GM12874 (cell line): Measurements from ENCODE around the gene SF3B3.

Experiments
- CTCF ChIP-seq: IDR thresholded peaks from 2 replicates; pipeline ENCODE4 v1.5.1; 2011; ENCODE audit warnings: low read depth, mild to moderate bottlenecking, control low read depth, low read length, moderate library complexity; ENCODE audit not compliant: insufficient read depth

The SF3B3 gene

GRCh38 chr16:70480127-70481105, 43.2 kb upstream of the SF3B3 start:
- TF ChIP-seq CTCF = no peak

DNA sequence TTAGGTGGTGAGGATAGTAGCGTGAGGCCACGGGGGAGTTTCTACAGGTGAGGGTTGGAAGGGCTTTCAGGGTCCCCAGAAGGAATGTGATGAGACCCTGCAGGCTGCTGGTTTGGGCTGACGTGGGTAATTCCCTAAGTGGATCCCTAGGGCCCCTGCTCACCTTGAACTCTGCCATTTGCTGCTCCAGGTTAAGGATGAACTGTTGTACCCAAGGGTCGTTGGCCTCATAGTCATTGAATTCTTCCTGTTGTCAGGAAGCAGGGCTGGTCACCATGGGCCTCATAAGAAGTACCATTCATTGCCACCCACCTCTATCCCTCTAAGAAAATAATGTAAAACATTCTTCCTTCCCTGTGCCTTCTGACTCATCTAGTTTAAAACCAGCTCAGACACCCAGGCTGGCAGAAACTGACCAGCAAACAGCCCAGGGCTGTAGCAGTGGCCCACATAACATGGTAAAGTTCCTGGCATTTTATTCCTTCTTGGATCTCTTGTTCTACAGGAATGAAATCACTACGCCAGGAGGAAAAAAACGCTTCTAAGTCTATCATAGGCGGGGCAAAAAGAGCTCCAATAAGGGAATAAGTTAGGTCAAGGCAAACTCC, 41.6 kb upstream of the SF3B3 start:
- no peak for TF ChIP-seq CTCF

- TF ChIP-seq CTCF = no peak
Measured at GRCh38 chr16:70482624-70483023, 41.0 kb upstream of the SF3B3 start.

DNA sequence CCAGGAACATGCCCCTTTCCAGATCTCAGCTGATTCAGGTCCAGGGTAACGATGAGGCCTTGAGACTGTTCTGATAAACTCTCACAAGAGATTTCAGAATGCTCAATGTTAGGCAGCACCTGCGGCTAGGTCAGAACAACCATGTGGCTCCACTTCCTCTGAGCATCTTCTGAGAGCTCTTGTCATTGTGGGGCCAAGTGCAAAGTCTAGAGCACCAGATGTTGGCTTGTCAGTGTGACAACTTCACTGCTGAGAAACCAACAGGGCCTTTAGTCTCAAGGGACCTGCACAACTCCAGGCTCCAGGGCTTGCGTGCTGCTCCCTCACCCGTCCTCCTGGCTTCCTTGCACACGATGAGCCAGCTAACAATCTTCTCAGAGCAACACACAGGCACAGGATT, 40.2 kb upstream of the SF3B3 start:
- TF ChIP-seq CTCF = no peak

- no peak for TF ChIP-seq CTCF
Measured at GRCh38 chr16:70484867-70485266, 38.7 kb upstream of the SF3B3 start.

GRCh38 chr16:70490261-70490660, 33.4 kb upstream of the SF3B3 start:
- TF ChIP-seq CTCF = no peak

- TF ChIP-seq CTCF = no peak
Measured at GRCh38 chr16:70493802-70494201, 29.8 kb upstream of the SF3B3 start.
